Upper lobe of left lung (tissue), 6 donors: ENCODE measurements around the gene KCNS3. TPM values are rescaled to one million over a fixed set of nuclear protein-coding genes. Genes with fewer than 3 reads are reported as not detected.

Experiments
- ATAC-seq, 2 donors: fragments of 200-7000 bp; cut with Tn5 transposase; one replicate each; pipeline ENCODE4 v1.9.1; 2022; ENCODE audit warnings: mild to moderate bottlenecking in 2 of 2, moderate library complexity in 2 of 2; ENCODE audit not compliant: low FRiP score in 2 of 2
- DNase-seq, 2 donors: peaks; one replicate each; pipeline ENCODE4 v3.0.0-alpha.2; 2019 to 2020
- H3K27ac ChIP-seq, 4 donors: fragments of 200-600 bp; sonication (generic); one replicate each; pipeline ENCODE4 v1.5.1; 2016 to 2019
- H3K27me3 ChIP-seq, 4 donors: fragments of 200-600 bp; sonication (generic); one replicate each; pipeline ENCODE4 v1.5.1; 2017 to 2019
- H3K36me3 ChIP-seq, 4 donors: fragments of 200-600 bp; sonication (generic); one replicate each; pipeline ENCODE4 v1.5.1; 2016 to 2019
- H3K4me1 ChIP-seq, 4 donors: fragments of 200-600 bp; sonication (generic); one replicate each; pipeline ENCODE4 v1.5.1; 2018 to 2019
- H3K4me3 ChIP-seq, 4 donors: fragments of 200-600 bp; sonication (generic); one replicate each; pipeline ENCODE4 v1.5.1; 2017 to 2019; ENCODE audit warnings: mild to moderate bottlenecking in 2 of 4, moderate library complexity in 1 of 4
- H3K9me3 ChIP-seq, 4 donors: fragments of 200-600 bp; sonication (generic); one replicate each; pipeline ENCODE4 v1.5.1; 2018 to 2019
- EP300 ChIP-seq, 4 donors: sonication (generic); formaldehyde crosslinking; IDR thresholded peaks; one replicate each; pipeline ENCODE4 v1.5.1; 2017; ENCODE audit warnings: antibody characterized with exemption in 4 of 4, control low read depth in 2 of 4
- POLR2A ChIP-seq, 4 donors: fragments of 450-650 bp; IDR thresholded peaks; one replicate each; pipeline ENCODE4 v1.5.1; 2016 to 2017; ENCODE audit warnings: antibody characterized with exemption in 4 of 4, mild to moderate bottlenecking in 2 of 4
- POLR2AphosphoS5 ChIP-seq, 2 donors: sonication (generic); formaldehyde crosslinking; IDR thresholded peaks; one replicate each; pipeline ENCODE4 v1.5.1; 2017; ENCODE audit warnings: antibody characterized with exemption in 2 of 2
- WGBS, 2 donors: methylation state at CpG; one replicate each; pipeline ENCODE4 v1.1.5; 2017 to 2018; 5-methylcytosine and 5-hydroxymethylcytosine counted together
- total RNA-seq, 6 donors: library from RNA; depleted of rRNA in 4 of 6; stranded (reverse); fragments of >200 nt in 4 of 6; gene quantifications; one replicate each; pipeline versions ENCODE4 v1.1.0 to v1.2.1, GENCODE V29; 2016 to 2021
- TF ChIP-seq, protein P1 (sequence below), 6 experiments: fragments of 450-650 bp in 4 of 6; fragments of 200-600 bp in 2 of 6; sonication (generic) in 2 of 6; IDR thresholded peaks; one replicate each; pipeline ENCODE4 v1.5.1; 2016 to 2019; ENCODE audit warnings: antibody characterized with exemption in 6 of 6
- donor health status: DM: no; HTN: no; CAD: no; lungs with moderate emphysema.
- donor health status: DM: no; HTN: yes; CAD: no; lungs with severe emphysema.

The KCNS3 gene
- total RNA-seq, 6 donors from 2014 or later = 34.2 to 110 (median 48.8) TPM

DNA sequence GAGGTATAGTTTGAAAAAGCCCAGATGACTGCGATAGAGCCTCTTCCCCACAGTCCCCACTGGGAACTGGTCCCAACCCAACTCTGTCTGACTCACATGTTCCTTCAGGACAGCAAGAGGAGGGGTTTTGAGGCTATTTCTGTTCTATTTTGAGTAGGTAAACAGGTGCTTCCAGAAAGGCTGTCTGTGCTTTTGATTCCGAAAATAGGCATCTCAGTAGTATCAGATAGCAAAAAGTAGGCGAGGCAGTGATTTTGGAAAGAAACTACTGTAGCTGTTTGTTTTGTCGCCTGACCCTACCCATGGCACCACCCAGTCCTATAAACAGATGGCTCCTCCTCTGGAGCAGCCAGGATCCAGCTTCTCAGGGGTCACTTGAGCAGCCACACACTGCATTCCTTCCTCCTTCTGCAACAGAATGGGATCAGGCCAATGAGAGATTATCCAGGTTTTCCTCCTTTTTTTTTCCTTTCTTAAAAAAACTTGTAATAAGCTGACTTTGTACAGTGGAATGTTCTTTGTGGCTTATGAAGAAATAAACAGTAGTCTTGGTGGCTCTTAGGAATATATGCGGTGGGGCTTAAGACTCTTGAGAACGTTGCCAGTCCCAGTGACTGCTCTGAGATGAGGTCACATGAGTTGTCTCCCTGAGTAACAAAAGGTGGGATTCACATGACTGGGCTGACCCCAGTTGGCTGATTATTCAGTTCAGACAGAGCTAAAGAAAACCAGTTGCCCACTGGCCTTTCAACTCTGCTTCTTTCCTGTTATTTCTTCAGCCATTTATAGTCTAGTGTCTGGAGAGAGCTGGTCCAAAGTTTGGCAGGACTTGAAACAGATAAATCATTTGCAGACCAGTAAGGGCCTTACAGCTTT is 98.6 kb downstream of the KCNS3 start:
- 51% methylated on average over 6 of the region's 6 CpGs for WGBS, 2 donors
- Histone ChIP-seq H3K9me3 (no peaks in the 10 kb centered on the region), H3K4me3 (no peak overlapping the region), H3K36me3 (no peaks in the 10 kb centered on the region), H3K4me1 (peaks cover 0 to 11% (median 2%) of the 10 kb centered on the region in 4 donors), H3K27me3 (no peaks in the 10 kb centered on the region), H3K27ac (peak overlapping the region; percentile 38 to 79 (median 60))
- peak; percentile 89 to 91 for ATAC-seq
- TF ChIP-seq EP300 (IDR thresholded peaks at IDR 0.05) (no peak), POLR2AphosphoS5 (IDR thresholded peaks at IDR 0.05) (peak; percentile 27 to 36)
- TF ChIP-seq, protein P1, sequence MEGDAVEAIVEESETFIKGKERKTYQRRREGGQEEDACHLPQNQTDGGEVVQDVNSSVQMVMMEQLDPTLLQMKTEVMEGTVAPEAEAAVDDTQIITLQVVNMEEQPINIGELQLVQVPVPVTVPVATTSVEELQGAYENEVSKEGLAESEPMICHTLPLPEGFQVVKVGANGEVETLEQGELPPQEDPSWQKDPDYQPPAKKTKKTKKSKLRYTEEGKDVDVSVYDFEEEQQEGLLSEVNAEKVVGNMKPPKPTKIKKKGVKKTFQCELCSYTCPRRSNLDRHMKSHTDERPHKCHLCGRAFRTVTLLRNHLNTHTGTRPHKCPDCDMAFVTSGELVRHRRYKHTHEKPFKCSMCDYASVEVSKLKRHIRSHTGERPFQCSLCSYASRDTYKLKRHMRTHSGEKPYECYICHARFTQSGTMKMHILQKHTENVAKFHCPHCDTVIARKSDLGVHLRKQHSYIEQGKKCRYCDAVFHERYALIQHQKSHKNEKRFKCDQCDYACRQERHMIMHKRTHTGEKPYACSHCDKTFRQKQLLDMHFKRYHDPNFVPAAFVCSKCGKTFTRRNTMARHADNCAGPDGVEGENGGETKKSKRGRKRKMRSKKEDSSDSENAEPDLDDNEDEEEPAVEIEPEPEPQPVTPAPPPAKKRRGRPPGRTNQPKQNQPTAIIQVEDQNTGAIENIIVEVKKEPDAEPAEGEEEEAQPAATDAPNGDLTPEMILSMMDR (IDR thresholded peaks at IDR 0.05) = no peak
- peak in 1 of 2 donors; percentile 31 for DNase-seq

GRCh38 chr2:17979707-17980106 is 101.2 kb downstream of the KCNS3 start:
- Histone ChIP-seq H3K4me1 (peaks cover 0 to 11% (median 2%) of the 10 kb centered on the region in 4 donors), H3K9me3 (no peaks in the 10 kb centered on the region), H3K27ac (no peak overlapping the region), H3K4me3 (no peak overlapping the region), H3K36me3 (no peaks in the 10 kb centered on the region), H3K27me3 (no peaks in the 10 kb centered on the region)
- DNase-seq = no peak
- ATAC-seq = no peak
- TF ChIP-seq POLR2A (IDR thresholded peaks at IDR 0.05) (no peak), POLR2AphosphoS5 (IDR thresholded peaks at IDR 0.05) (no peak), EP300 (IDR thresholded peaks at IDR 0.05) (no peak)
- TF ChIP-seq, protein P1 (IDR thresholded peaks at IDR 0.05) = no peak

DNA sequence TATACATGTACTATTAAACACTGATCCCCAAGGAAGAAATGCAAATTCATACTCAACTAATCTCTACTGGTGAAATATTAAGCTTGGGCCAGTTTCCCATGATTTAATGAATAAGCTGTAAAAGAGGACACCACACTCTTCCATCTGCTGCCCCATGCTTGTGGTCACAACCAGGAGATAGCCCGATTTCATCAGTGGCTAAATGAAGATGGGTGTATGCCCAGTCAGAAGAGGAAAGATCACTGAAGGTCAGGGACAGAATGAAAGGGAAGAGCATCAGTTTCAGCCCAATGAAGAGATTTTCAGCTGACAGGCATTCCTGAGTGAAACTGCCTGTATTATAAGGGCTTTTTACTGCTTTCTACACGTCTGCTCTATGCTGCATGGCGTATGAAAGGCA is 103.5 kb downstream of the KCNS3 start:
- Histone ChIP-seq H3K4me3 (no peak overlapping the region), H3K4me1 (peaks cover 0 to 6% (median 2%) of the 10 kb centered on the region in 4 donors), H3K36me3 (no peaks in the 10 kb centered on the region), H3K27ac (no peak overlapping the region), H3K27me3 (no peaks in the 10 kb centered on the region), H3K9me3 (no peaks in the 10 kb centered on the region)
- TF ChIP-seq POLR2A (IDR thresholded peaks at IDR 0.05) (no peak), POLR2AphosphoS5 (IDR thresholded peaks at IDR 0.05) (no peak), EP300 (IDR thresholded peaks at IDR 0.05) (no peak)
- TF ChIP-seq, protein P1 (IDR thresholded peaks at IDR 0.05) = no peak
- ATAC-seq (no peak), DNase-seq (no peak)
- 75 to 84% methylated on average over 3 of the region's 3 CpGs for WGBS, 2 donors

Other genes with a start within 250 kb of the KCNS3 start
- gene SMC6, start 124.9 kb upstream of the KCNS3 start, total RNA-seq = 10 to 100 TPM in 5 of 6 donors, 1 to 10 TPM in 1; 5.8 to 30.8 (median 13.6) TPM
- gene GEN1, start 124.5 kb upstream of the KCNS3 start, total RNA-seq = 1 to 10 TPM; 4.9 to 8.2 (median 7.3) TPM
- gene MSGN1, start 62.2 kb upstream of the KCNS3 start, total RNA-seq = not detected